ENCODE measurements around the gene ABLIM2.

The ABLIM2 gene

DNA sequence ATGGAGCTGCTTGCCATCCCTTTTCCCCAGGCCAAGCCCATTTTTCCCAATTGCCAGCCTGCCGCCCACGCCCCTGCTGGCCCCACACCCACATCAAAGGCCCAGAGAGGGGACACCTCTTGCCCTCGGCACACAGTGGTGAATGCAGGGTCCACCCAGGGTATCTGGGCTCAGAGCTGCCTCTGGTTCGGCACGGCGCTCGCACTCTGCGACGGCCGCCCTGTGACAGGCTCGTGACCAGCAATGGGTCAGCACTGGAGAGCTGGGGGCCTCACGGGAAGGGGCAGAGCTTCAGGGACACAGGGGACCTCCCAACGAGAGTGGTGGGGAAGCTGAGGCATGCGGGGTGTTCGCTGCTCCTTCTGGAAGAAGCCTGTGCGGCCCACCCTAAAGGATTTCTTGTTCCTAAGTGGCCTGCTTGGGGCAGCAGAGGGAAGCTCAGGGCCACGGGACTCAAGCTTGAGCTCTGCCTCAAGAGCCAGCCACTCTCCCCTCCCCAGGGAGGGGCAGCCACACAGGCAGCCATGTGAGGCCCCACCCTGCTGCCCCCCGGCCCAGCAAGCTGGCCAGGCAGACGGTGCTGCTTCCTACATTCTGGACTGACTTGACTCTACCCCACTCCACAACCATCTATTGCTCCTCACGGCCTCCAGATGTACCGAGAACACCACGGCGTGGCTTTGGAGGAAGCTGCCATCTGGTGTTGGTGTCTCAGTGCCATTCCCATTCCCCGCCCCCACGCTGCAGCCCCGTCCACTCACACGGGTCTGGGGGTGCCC, 73.7 kb downstream of the ABLIM2 start:
- Mint-ChIP-seq H3K27me3 (ENCODE audit: low read depth) (no peaks in the 10 kb centered on the region), H3K4me3 (no peak overlapping the region), H3K27ac (no peak overlapping the region), H3K9me3 (no peaks in the 10 kb centered on the region), H3K36me3 (ENCODE audit: low read depth) (no peaks in the 10 kb centered on the region), H3K4me1 (ENCODE audit: low read depth) (no peaks in the 10 kb centered on the region)

GRCh38 chr4:8084031-8084660, 74.5 kb downstream of the ABLIM2 start:
- no peak overlapping the region for H3K4me3 Mint-ChIP-seq
- H3K9me3 Mint-ChIP-seq = no peaks in the 10 kb centered on the region
- H3K4me1 Mint-ChIP-seq (ENCODE audit: low read depth) = no peaks in the 10 kb centered on the region
- no peaks in the 10 kb centered on the region for H3K27me3 Mint-ChIP-seq (ENCODE audit: low read depth)
- no peak overlapping the region for H3K27ac Mint-ChIP-seq
- no peaks in the 10 kb centered on the region for H3K36me3 Mint-ChIP-seq (ENCODE audit: low read depth)

- H3K27ac Mint-ChIP-seq = no peak overlapping the region
- no peak overlapping the region for H3K4me3 Mint-ChIP-seq
- H3K4me1 Mint-ChIP-seq (ENCODE audit: low read depth) = no peaks in the 10 kb centered on the region
- no peaks in the 10 kb centered on the region for H3K27me3 Mint-ChIP-seq (ENCODE audit: low read depth)
- H3K9me3 Mint-ChIP-seq = no peaks in the 10 kb centered on the region
- H3K36me3 Mint-ChIP-seq (ENCODE audit: low read depth) = no peaks in the 10 kb centered on the region
These were observed 75.4 kb downstream of the ABLIM2 start for GRCh38 chr4:8083086-8083825.

- Mint-ChIP-seq H3K4me3 (no peak overlapping the region), H3K27me3 (ENCODE audit: low read depth) (no peaks in the 10 kb centered on the region), H3K4me1 (ENCODE audit: low read depth) (no peaks in the 10 kb centered on the region), H3K27ac (no peak overlapping the region), H3K36me3 (ENCODE audit: low read depth) (no peaks in the 10 kb centered on the region), H3K9me3 (no peaks in the 10 kb centered on the region)
These were observed 76.0 kb downstream of the ABLIM2 start for GRCh38 chr4:8082517-8083055.

GRCh38 chr4:8081621-8082516, 76.7 kb downstream of the ABLIM2 start:
- Mint-ChIP-seq H3K36me3 (ENCODE audit: low read depth) (no peaks in the 10 kb centered on the region), H3K9me3 (no peaks in the 10 kb centered on the region), H3K27me3 (ENCODE audit: low read depth) (no peaks in the 10 kb centered on the region), H3K27ac (no peak overlapping the region), H3K4me1 (ENCODE audit: low read depth) (no peaks in the 10 kb centered on the region), H3K4me3 (no peak overlapping the region)

DNA sequence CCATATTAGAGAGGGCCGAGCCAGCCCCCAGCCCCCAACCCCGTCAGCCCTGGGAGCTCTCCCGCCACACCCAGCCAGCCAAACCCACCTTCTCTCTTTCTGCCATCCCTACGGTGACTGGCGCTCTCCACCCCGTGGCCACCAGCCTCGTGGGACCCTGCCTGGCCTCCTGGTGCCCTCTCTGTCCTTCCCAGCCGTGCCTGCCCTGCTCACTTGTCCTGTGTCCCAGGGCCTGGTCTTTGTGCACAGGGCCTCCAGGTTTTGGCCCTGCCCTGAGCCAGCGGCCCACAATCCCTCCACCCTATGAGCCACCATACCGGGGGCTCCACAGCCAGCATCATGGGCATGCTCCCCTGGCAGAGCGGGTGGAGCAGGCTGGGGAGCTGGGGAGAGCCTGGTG, 77.4 kb downstream of the ABLIM2 start:
- no peaks in the 10 kb centered on the region for H3K36me3 Mint-ChIP-seq (ENCODE audit: low read depth)
- H3K4me3 Mint-ChIP-seq = no peak overlapping the region
- no peak overlapping the region for H3K27ac Mint-ChIP-seq
- H3K4me1 Mint-ChIP-seq (ENCODE audit: low read depth) = no peaks in the 10 kb centered on the region
- no peaks in the 10 kb centered on the region for H3K9me3 Mint-ChIP-seq
- H3K27me3 Mint-ChIP-seq (ENCODE audit: low read depth) = no peaks in the 10 kb centered on the region

- no peak overlapping the region for H3K4me3 Mint-ChIP-seq
- H3K36me3 Mint-ChIP-seq (ENCODE audit: low read depth) = no peaks in the 10 kb centered on the region
- H3K9me3 Mint-ChIP-seq = no peaks in the 10 kb centered on the region
- H3K27me3 Mint-ChIP-seq (ENCODE audit: low read depth) = no peaks in the 10 kb centered on the region
- H3K4me1 Mint-ChIP-seq (ENCODE audit: low read depth) = no peaks in the 10 kb centered on the region
- H3K27ac Mint-ChIP-seq = no peak overlapping the region
These were observed 77.9 kb downstream of the ABLIM2 start for GRCh38 chr4:8080754-8081065.

DNA sequence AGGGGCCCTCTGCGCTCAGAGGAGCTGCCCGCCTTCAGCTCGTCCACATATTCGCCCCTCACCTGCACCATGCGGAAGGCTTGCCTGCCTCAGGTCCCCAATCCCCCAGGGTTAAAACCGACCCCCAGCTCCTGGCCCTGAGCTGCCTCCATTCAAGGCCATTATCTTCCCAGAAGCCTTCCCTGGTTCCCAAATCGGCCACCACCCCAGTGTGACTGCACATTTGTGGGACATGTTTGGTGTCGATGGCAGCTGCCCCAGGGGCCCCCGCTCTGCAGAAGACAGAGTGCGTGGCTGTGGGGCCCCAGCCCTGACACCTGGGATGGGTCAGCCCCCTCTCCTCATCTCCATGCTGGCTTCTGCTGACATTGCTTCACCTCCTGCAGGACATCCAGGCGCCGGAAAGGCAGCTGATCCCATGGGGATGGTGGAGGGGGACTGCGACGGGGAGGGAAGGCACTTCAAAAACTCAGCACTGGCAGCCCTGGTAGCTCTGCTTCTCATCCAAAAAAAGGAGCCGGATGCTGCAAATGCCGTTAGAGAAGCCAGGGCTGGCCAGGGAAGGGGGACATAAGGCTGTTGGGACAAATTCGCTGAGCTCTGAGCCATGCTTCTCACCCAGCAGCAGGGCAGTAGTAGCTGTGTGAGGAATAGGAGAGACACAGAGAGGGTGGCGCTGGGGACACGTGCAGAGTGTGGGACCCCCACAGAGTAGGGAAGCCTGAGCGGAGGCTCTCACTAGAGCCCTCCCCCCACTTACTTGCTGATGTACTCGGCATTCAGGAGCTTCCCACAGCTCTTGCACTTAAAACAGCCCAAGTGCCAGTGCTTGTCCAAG, 78.5 kb downstream of the ABLIM2 start:
- H3K4me1 Mint-ChIP-seq (ENCODE audit: low read depth) = no peaks in the 10 kb centered on the region
- no peak overlapping the region for H3K4me3 Mint-ChIP-seq
- H3K27ac Mint-ChIP-seq = no peak overlapping the region
- H3K9me3 Mint-ChIP-seq = no peaks in the 10 kb centered on the region
- H3K36me3 Mint-ChIP-seq (ENCODE audit: low read depth) = no peaks in the 10 kb centered on the region
- no peaks in the 10 kb centered on the region for H3K27me3 Mint-ChIP-seq (ENCODE audit: low read depth)

DNA sequence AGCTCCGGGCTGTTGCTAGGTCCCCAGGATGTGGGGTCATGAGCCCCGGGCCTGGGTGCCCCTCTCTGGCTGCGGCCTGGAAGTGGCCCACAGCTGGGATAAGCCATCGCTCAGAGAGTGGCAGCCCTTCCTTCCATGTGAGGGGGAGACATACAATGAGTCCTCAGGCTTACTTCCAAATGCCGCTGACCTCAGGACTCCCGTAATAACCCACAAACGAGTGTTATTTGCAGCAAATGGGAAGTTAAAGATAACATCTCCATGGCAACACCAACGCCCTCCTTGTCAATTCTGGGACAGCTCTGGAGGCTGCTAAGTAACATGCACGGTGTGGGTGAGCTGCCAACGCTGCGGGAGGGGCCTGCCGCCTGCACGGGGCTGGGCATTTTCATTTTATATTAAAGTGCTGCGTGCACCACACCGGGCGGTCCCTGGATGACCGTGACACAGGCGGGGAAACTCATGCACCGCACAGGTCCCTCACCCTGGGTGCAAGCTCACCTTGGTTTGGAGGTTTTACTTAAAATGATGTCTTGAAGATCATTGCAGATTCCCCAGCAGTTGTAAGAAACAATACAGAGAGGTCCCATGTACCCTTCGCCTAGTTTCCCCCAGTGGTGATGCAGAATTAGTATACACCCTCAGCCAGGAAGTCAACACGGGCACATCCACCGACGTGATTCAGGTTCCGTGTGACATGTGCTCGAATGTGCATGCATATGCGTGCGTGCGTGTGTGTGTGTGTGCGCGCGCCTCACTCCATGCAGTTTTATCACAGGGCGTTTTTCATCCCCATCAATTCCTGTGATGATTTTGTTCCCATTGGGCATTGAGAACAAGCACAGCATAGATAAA, 79.4 kb downstream of the ABLIM2 start:
- Mint-ChIP-seq H3K36me3 (ENCODE audit: low read depth) (no peaks in the 10 kb centered on the region), H3K4me3 (no peak overlapping the region), H3K4me1 (ENCODE audit: low read depth) (no peaks in the 10 kb centered on the region), H3K27ac (no peak overlapping the region), H3K9me3 (no peaks in the 10 kb centered on the region), H3K27me3 (ENCODE audit: low read depth) (no peaks in the 10 kb centered on the region)

DNA sequence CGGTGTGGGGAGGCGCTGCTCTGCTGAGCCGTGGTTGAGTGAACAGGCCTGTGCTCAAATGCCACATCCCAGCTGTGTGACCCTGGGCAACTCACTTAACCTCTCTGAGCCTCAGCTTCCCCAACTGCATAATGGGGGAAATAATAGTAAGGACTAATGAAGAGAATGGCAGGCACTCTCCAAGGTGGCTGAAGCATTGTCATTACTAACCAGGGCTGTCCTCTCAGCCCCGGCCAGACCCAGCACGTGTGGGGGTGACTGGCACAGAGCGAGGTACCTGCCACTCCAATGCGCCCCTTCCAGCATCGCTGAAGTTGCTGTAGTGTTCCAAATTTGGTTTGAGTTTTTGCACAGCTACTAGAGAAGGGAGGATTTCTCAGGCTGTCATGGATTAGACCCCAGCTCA, 80.0 kb downstream of the ABLIM2 start:
- Mint-ChIP-seq H3K9me3 (no peaks in the 10 kb centered on the region), H3K27me3 (ENCODE audit: low read depth) (no peaks in the 10 kb centered on the region), H3K27ac (no peak overlapping the region), H3K4me1 (ENCODE audit: low read depth) (no peaks in the 10 kb centered on the region), H3K4me3 (no peak overlapping the region), H3K36me3 (ENCODE audit: low read depth) (no peaks in the 10 kb centered on the region)

- Mint-ChIP-seq H3K4me3 (no peak overlapping the region), H3K4me1 (ENCODE audit: low read depth) (no peaks in the 10 kb centered on the region), H3K27me3 (ENCODE audit: low read depth) (no peaks in the 10 kb centered on the region), H3K36me3 (ENCODE audit: low read depth) (no peaks in the 10 kb centered on the region), H3K27ac (no peak overlapping the region), H3K9me3 (no peaks in the 10 kb centered on the region)
These were observed 80.5 kb downstream of the ABLIM2 start for GRCh38 chr4:8078109-8078494.

DNA sequence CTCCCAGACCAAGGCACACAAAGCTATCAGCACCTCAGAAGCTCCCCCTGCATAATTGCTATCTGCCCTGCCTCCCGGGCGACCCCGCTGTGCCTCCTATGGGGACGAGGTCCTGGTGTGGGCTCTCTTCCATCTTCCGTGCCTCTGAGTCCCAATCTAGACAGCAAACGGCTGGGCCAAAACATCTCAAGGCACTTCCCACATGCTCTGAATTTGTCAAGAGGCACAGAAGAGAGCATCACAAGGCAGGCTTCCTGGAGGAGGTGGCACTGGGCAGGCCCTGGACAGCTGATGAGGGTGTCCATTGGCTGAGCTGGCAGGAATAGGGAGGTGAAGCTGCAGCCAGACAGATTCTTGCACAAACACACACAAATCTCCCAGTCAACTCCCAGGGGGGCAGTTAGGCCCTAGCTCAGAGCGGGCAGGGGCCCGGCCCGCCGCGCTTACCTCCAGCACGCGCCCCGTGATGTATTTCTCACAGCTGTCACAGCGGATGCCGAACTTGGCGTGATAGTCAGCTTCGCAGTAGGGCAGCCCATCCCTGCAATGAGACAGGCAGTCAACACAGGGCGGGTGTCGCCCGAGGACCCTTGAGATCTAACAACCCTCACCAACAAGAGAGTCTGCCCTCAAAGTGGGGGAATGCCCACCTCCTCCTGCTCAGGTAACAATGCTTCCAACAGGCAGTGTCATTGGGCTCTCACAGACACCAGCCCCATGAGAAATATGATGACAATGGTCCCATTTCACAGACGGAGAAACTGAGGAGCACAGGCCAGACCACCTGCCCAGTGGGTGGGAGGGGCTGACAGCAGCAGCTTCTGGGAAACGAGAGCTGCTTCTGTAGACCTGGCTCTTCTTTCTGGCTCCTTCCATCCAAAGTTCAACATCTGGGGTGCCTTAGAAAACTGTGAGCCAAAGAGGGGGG, 81.2 kb downstream of the ABLIM2 start:
- no peaks in the 10 kb centered on the region for H3K27me3 Mint-ChIP-seq (ENCODE audit: low read depth)
- no peaks in the 10 kb centered on the region for H3K36me3 Mint-ChIP-seq (ENCODE audit: low read depth)
- no peaks in the 10 kb centered on the region for H3K4me1 Mint-ChIP-seq (ENCODE audit: low read depth)
- H3K27ac Mint-ChIP-seq = no peak overlapping the region
- no peaks in the 10 kb centered on the region for H3K9me3 Mint-ChIP-seq
- H3K4me3 Mint-ChIP-seq = no peak overlapping the region
